ENCODE results near the gene LMTK2.

LMTK2 gene

GRCh38 chr7:98138672-98139071, 32.0 kb downstream of the LMTK2 start:
- no peak for DNase-seq

- no peak for DNase-seq
Observed at GRCh38 chr7:98142658-98143057, 36.0 kb downstream of the LMTK2 start.

GRCh38 chr7:98148607-98149006, 41.9 kb downstream of the LMTK2 start:
- no peak for DNase-seq

DNA sequence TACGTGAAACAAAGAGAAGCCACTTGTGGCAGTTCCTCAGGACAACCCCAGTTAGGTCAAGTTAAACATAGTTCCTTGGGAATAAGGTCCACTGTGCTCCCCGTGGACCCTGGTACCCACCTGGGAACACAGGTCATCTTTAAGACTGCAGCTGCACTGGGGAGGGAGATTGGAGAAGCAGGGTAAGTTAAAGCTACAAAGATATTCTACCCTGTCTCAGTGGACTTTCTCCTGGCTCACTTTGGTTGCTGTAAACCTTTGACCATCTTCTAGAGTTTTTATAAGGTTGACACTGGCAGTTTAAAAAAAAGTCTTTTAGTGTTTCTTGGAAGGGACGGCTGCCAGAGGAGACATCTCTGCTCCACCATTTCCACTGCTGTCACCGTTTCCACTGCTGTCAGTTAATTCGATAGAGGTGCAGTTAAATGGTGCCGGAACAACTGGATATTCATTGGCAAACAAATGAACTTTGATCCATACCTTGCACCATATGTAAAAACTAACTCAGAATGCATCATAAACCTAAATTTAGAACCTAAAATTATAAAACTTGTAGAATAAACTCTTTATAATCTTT, 42.5 kb downstream of the LMTK2 start:
- no peak for DNase-seq

GRCh38 chr7:98151884-98152283, 45.2 kb downstream of the LMTK2 start:
- no peak for DNase-seq

GRCh38 chr7:98156700-98157099, 50.0 kb downstream of the LMTK2 start:
- no peak for DNase-seq

DNA sequence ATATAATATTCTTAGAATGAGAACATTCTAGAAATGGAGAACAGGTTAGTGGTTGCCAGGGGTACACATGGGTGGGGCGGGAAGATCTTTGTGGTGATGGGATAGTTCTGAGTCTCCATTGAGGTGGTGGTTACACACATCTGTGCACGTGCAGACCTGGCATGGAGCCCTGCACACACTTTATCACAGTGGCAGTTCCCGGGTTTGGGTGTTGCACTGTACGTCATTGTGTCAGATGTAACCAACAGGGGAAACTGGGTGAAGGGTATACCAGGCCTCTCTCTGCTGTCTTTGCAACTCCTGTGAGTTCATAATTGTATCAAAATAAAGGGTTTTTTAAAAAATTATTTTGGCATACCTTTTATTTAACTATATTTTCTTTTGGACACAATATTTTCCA, 51.1 kb downstream of the LMTK2 start:
- no peak for DNase-seq

DNA sequence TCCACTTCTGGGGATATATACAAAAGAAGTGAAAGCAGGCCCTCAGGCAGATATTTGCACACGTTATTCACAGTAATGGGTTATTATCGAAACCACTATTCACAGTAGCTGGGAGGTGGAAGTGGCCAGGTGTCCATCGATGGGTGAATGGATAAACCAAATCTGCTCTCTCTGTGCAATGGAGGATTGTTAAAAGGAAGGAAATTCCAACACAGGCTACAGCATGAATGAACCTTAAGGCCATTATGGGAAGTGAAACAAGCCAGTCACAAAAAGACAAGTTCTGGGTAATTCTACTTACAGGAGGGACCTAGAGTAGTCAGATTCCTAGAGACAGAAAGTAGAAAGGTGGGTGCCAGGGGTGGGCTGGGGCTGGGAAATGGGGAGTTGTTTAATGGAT, 56.1 kb downstream of the LMTK2 start:
- no peak for DNase-seq

- no peak for DNase-seq
Observed at GRCh38 chr7:98163269-98163668, 56.6 kb downstream of the LMTK2 start.

DNA sequence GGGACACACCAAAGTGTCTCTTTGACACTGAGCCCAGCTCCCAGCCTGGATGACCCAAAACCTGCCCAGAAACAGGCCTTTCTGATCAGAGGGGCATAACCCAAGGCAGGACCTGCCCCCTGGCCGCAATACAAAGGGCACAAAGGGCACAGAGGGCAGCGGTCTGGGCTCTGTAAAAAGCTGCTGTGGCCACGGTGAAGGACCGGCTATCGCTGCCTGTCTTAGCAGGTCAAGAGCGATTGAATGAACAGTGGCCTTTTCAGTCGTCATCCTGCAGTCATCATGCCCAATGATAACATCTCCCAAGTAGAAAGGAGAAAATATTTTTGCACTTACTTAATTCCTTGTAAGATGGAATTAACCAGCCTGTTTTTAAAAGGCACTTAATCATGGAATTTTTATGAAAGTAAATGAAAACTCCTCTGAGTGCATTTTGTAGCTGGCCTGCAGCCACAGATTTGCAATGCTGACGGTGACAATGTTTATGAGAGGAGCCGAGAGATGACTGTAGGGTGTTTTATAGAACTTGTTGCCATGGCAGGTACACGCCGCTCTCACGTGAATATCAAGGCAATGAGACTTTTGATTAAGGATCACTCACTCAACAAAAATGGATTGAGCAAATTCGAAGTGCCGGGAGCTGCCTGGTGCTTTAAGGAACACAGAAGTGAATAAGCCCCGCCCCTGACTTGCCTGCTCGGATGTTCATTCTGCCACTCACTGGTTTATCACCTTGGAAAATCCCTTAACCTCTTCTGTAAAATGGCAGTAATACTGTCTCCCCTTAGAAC, 57.2 kb downstream of the LMTK2 start:
- no peak for DNase-seq

- DNase-seq: peak; percentile 58
Observed at GRCh38 chr7:98165827-98166667, 59.4 kb downstream of the LMTK2 start.

DNA sequence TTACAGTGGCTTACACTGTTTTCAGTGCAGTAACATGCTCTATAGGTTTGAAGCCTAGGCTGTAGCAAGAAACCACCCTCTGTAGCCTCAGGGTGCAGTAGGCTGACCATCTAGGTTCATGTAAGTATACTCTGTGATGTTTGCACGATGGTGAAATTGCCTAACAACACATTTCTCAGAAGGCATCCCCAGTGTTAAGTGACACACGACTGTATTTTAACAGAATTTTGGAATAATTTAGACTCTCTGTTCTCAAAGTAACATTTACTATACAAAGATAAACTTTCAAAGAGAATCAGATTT, 60.0 kb downstream of the LMTK2 start:
- no peak for DNase-seq

- DNase-seq: no peak
Observed at GRCh38 chr7:98167653-98168052, 61.0 kb downstream of the LMTK2 start.

DNA sequence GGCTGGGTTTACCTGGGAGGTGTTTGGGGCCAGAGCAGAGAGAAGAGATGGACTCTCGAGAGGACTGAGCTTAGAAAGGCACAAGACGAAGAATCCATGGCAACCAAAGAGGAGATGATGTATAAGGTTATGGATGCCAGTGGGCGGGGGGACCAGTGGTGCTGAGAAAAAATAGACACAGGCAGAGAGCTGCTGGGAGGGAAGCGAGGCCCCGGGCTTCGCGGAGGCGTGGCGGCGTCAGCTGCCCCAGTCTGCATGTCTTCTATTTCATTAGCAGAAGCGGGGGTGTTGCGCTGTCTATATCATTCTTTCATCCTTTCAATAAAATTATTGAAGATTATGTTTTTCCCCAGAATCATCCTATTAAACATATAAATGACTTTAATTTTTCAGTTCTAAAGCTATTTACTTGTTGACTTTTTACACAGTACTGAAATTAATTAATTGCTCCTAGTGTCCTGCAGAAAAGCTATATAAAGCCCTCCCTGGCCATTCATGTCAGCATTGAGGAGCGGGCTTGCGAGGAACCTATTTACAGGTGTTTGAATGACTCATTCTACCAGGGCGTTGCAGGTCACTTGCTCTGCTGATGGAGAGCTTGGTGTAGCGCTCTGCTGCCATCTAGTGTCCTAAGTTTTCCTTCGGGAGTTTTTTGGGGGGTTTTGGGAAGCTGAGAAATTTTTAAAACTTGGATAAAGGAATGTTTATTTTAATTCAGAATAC, 61.7 kb downstream of the LMTK2 start:
- peak; percentile 58 for DNase-seq

- no peak for DNase-seq
Observed at GRCh38 chr7:98168904-98169621, 62.4 kb downstream of the LMTK2 start.

DNA sequence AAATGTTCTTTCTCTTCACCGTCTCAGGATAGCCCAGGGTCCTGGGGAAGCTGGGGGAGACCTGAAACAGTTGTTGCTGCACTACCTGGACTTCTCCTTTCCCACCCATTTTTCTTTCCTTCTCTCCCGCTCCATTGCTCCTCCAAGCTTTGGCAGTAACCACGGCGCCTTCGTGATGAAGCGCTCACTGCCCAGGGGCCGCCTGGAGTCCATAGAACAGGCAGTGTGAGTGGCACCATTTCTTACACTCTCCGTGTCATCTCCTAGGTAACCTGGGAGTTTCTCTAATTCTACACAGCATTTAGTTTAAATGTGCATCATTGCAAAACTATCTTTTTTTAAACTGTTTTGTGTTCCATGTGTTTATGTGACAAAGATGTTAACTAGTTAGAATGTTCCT, 64.3 kb downstream of the LMTK2 start:
- no peak for DNase-seq

- no peak for DNase-seq
Observed at GRCh38 chr7:98171449-98171848, 64.8 kb downstream of the LMTK2 start.

DNA sequence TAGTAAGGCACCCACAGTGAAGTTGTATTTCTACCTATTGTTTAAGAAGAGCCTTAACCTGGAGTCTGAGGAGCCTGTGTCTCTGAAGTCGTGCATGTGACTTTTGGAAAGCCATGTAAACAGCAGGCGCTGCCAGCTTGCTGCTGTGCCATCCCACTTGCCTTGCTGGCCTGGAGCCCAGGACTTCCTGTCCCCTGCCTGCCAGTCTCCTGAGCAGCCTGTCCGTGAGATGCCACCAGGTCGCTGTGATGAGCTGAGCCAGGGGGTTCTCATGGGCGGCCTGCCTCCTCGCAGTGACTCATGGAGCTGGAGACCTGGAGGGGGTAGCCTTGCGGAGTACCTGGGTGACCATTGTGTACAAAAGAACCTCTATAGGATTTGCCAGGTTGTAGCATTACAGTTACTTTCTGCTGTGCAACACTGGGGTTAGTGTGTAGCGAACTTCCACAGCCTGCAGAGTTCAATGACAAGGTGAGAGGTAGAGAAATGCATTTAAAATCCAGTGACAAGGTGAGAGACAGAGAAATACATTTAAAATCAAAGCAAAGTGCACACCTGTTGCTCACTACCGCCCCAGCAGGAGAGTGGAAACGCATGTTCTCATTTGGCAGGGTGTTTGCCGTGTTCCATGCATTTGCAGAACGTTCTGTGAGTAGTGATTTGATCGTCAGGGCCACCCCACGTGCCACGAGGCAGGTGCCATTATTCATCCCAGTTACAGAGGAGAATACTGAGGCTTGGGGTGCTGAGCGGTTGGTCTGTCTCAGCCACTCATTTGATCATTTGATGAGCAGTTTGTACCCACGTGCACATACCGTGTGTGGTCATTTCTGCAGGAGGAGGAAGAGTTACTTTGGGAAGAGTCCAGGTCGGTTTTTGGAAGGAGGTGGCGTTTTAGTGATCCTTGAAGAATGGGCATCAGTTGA, 67.9 kb downstream of the LMTK2 start:
- DNase-seq: no peak

DNA sequence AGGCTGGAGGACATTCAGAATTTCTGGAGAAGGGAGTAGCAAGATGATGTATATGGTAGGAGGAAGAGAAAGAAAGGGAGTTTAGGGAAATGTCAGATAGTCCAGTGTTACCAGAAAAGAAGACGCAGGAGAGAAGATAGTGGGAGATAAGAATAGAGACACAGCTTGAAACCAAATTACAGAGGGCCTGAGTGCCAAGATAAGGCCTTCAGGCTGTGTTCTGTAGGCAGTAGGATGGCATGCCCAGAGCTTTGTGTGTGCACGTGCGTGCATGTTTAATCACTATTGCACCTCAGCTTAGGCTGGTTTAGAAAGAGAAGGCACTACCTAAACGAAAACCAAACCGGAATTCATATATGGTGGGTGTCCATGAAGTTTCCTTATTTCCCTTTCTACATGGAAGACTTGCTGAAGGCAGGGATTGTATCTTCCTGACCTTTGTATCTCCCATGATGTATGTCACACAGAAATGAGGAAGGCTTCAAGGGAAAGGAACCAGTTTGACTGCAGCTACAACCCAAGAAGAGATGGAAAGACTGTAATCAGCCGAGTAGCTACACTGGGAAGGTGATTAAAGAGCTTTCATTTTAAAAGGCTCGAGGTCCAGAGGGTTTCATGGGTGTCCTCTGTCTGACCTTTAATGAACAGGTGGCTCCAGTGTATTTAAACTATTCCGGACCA, 68.7 kb downstream of the LMTK2 start:
- no peak for DNase-seq

- no peak for DNase-seq
Observed at GRCh38 chr7:98177553-98177952, 70.9 kb downstream of the LMTK2 start.

DNA sequence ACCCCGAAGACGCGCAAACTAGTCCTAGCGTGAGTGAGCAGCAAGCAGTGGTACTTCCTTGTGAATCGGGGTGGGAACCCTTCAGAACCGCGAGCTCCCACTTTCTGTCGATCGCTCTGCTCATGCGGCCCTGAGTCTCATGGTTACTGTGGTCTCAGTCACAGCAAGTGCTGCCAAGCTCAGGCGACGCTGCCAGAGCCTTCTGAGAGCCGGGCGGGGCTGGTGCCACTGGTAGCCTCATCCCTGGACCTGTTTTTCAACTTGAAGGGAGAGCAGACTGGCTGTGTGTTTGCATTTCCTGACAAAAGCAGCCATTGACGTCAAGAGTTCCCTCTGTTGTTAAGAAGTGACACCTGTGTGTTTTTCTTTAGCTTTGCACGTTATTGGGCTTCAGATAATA, 71.7 kb downstream of the LMTK2 start:
- no peak for DNase-seq

All from activated naive CD4-positive, alpha-beta T cell treated with anti-CD3 and anti-CD28 coated beads, Interleukin-2, amount 50 U/mL, for 16 hours (primary cell).